ENCODE data around the gene PDC. TPM values are rescaled to one million over a fixed set of nuclear protein-coding genes. Genes with fewer than 3 reads are reported as not detected.

PDC gene
- total and polyA plus RNA-seq, 2 donors (not counting 3 experiments of a cell fraction or from before 2014, with no cell fraction given): not detected

DNA sequence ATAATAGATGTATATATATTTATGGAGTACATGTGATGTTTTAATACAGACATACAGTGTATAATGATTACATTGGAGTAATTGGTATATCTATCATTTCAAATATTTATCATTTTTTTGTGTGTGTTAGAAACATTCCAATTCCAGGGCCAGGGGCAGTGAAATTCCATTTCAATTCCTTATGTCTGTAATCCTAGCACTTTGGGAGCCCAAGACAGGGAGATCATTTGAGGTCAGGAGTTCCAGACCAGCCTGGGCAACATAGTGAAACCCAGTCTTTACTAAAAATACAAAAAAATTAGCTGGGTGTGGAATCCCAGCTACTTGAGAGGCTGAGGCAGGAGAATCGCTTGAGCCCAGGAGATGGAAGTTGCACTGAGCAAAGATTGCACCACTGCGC is 30.4 kb upstream of the PDC start:
- no peak overlapping the region for H3K27ac ChIP-seq (ENCODE audit: insufficient read depth, low read depth, low read length)
- H3K36me3 ChIP-seq (ENCODE audit: control insufficient read depth in 2 of 2, extremely low read depth in 1 of 2, insufficient read depth in 2 of 2, low read length in 2 of 2): no peaks in the 10 kb centered on the region
- ChIA-PET POLR2A (no interaction called here), CTCF (no interaction called here)
- no peak for DNase-seq (ENCODE audit: low read depth, low spot score)
- no peaks in the 10 kb centered on the region for H3K9me1 ChIP-seq (replicated peaks; ENCODE audit: control insufficient read depth, extremely low read depth, insufficient read depth, low read length)
- H3K27me3 ChIP-seq (ENCODE audit: control insufficient read depth in 2 of 2, insufficient read depth in 2 of 2, low read length in 2 of 2): no peaks in the 10 kb centered on the region
- no peaks in the 10 kb centered on the region for H3K9me3 ChIP-seq (replicated peaks; ENCODE audit: control insufficient read depth, insufficient read depth, low read length)
- no peak overlapping the region for H3K4me3 ChIP-seq (replicated peaks in 1 of 3; ENCODE audit: insufficient read depth in 1 of 3, low read depth in 1 of 3, low read length in 3 of 3)
- H3K4me2 ChIP-seq (ENCODE audit: insufficient read depth, low read length): no peak overlapping the region
- H3K4me1 ChIP-seq (ENCODE audit: control insufficient read depth, extremely low read depth, insufficient read depth, low read length): peaks cover 17% of the 10 kb centered on the region
- no TSS peak for BruUV-seq (replicated peaks)
- dilution Hi-C loops (cut with MboI; ENCODE audit: extremely low pct_ligation_motif_present, low sequenced_read_pairs): no loop called here
- intact Hi-C loops (cut with micrococcal nuclease): no loop called here
- H4K20me1 ChIP-seq (replicated peaks; ENCODE audit: control insufficient read depth, extremely low read depth, insufficient read depth, low read length): no peaks in the 10 kb centered on the region
- H3K79me2 ChIP-seq (ENCODE audit: control insufficient read depth, insufficient read depth, low read length): no peaks in the 10 kb centered on the region
- TF ChIP-seq POLR2AphosphoS5 (IDR thresholded peaks at IDR 0.05; ENCODE audit: insufficient read depth, low read depth, low read length) (no peak), FOS (IDR thresholded peaks at IDR 0.05; ENCODE audit: borderline replicate concordance, insufficient read depth, low read length) (no peak), GATA2 (IDR thresholded peaks at IDR 0.05; ENCODE audit: insufficient read depth, insufficient read length, low read depth, low read length) (no peak), POLR2A (IDR thresholded peaks at IDR 0.05; ENCODE audit: low read depth, low read length) (no peak), EZH2 (IDR thresholded peaks at IDR 0.05; ENCODE audit: borderline replicate concordance, low read depth, low read length, severe bottlenecking) (no peak), MYC (IDR thresholded peaks at IDR 0.05; ENCODE audit: low read depth, low read length) (no peak), JUN (IDR thresholded peaks at IDR 0.05; ENCODE audit: borderline replicate concordance, insufficient read depth, insufficient read length, low read depth) (no peak)
- TF ChIP-seq, protein P1, sequence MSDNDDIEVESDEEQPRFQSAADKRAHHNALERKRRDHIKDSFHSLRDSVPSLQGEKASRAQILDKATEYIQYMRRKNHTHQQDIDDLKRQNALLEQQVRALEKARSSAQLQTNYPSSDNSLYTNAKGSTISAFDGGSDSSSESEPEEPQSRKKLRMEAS (IDR thresholded peaks at IDR 0.05; ENCODE audit: insufficient read depth, insufficient read length): no peak
- TF ChIP-seq, protein P2, sequence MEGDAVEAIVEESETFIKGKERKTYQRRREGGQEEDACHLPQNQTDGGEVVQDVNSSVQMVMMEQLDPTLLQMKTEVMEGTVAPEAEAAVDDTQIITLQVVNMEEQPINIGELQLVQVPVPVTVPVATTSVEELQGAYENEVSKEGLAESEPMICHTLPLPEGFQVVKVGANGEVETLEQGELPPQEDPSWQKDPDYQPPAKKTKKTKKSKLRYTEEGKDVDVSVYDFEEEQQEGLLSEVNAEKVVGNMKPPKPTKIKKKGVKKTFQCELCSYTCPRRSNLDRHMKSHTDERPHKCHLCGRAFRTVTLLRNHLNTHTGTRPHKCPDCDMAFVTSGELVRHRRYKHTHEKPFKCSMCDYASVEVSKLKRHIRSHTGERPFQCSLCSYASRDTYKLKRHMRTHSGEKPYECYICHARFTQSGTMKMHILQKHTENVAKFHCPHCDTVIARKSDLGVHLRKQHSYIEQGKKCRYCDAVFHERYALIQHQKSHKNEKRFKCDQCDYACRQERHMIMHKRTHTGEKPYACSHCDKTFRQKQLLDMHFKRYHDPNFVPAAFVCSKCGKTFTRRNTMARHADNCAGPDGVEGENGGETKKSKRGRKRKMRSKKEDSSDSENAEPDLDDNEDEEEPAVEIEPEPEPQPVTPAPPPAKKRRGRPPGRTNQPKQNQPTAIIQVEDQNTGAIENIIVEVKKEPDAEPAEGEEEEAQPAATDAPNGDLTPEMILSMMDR (IDR thresholded peaks at IDR 0.05; ENCODE audit: extremely low read depth in 1 of 2, insufficient read depth in 1 of 2, low read depth in 1 of 2, low read length in 2 of 2): no peak
- H2AFZ ChIP-seq (ENCODE audit: low read depth, low read length): no peak overlapping the region
- H3K9ac ChIP-seq (replicated peaks; ENCODE audit: extremely low read depth, insufficient read depth, low read length): no peak overlapping the region
- no peak for FAIRE-seq

Measured in endothelial cell of umbilical vein (primary cell).